HG03175 (cell line): ENCODE data around the gene GFM2.
"Not testable (repeated sequence)": the region's sequence is repeated elsewhere in the genome, so short reads cannot be mapped to it uniquely, and the experiment has no call there.

Experiments used
- ATAC-seq: cut with Tn5 transposase; IDR thresholded peaks from one replicate; pipeline ENCODE4 v1.9.1; 2021; ENCODE audit warnings: mild to moderate bottlenecking, moderate library complexity; ENCODE audit not compliant: unreplicated experiment

Gene GFM2

DNA sequence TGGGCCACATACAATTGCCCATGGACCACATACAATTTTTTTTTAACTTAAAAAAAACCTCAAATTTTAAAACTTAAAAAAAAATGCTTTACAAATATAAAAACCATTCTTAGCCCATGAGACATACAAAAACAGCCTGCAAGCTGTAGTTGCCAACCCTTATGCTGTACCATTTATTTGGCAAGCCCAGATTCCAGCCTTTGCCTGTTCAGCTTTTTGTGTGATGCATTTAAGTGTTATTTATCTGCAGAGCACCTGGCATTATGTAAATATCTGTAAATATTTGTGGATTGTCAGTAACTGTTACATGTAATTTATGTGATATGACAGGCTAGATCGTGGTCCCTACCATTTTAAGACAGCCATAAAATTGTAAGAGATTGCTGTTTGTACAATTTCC is 49.3 kb downstream of the GFM2 start:
- ATAC-seq: no peak

- no peak for ATAC-seq
Measured at GRCh38 chr5:74693191-74693590, 73.7 kb downstream of the GFM2 start.

DNA sequence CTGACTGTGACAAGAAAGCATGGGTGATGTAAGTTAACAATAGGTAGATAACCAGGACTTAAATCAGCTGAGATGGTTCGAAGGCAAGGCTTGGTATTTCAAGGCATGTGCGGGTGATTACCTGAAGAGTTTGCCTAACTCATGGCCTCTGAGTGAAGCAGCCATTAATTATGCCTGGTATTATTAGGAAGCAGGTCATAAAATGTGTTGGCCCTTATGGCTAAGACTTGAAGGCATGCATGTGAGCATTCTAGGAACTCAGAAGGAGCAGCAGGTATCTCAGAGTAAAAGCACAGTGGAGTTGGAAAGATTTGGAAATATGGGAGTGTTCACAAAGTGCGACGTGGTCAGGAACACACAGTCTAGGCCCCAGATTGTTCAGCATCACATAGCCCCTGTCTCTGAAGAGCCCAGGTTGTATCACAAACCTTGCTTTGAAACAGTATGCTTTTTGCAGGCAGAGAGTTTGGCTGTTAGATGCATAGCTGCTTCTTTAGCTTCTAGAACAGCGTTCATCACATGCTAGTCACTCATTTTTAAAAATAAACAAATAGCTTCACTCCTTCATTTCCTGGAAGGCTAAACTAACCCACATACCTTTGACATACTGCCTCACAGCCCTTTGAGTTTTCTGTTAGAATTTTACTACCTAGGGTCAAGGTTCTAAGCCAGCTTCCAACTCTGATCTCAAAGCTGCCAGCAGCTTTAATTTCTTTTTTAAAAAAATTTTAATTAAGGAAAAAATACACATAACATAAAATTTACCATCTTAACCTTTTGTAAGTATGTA is 79.8 kb downstream of the GFM2 start:
- ATAC-seq: no peak

- peak; percentile 73 for ATAC-seq
Measured at GRCh38 chr5:74685979-74686631, 80.8 kb downstream of the GFM2 start.

GRCh38 chr5:74684900-74685851 is 81.7 kb downstream of the GFM2 start, which contains the start of gene HEXB:
Gene HEXB, plus strand, starts transcription at chr5:74685233. Its CDS starts 28 bp downstream, at chr5:74685261.
- peak; percentile 73 for ATAC-seq

DNA sequence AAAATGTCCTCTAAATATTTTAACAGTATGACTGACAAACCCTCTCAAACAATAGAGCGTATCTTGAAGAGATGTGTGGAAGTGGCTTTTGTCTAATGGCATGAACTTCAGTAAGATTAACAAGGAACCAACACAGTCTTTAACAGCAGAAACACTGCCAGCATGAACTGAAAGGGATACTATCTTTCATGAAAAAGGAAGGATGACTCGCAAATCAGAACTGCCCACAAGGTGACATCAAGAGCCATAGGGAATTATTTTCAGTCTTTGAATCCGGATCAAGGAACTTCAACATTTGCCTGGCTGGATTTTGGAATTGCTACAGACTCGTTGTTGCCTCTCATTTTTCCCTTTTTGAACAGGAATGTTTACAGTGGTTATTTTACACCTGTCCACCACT is 87.0 kb downstream of the GFM2 start:
- no peak for ATAC-seq

- ATAC-seq: not testable (repeated sequence)
Measured at GRCh38 chr5:74679300-74679699, 87.6 kb downstream of the GFM2 start.

- ATAC-seq: not testable (repeated sequence)
Measured at GRCh38 chr5:74678123-74678522, 88.8 kb downstream of the GFM2 start.

DNA sequence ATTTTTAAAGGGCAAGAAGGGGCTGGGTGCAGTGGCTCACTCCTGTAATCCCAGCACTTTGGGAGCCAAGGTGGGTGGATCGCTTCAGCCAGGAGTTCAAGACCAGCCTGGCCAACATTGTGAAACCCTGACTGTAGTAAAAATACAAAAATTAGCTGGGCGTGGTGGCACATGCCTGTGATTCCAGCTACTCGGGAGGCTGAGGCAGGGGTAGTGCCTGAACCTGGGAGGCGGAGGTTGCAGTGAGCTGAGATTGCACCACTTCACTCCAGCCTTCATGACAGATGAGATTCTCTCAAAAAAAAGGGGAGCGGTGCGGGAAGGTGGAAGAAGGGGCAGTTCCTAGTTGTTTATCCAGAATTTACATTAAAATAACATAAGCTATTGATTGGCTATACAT is 90.5 kb downstream of the GFM2 start:
- not testable (repeated sequence) for ATAC-seq

GRCh38 chr5:74673011-74673790 is 93.7 kb downstream of the GFM2 start:
- no peak for ATAC-seq

GRCh38 chr5:74672215-74672877 is 94.6 kb downstream of the GFM2 start:
- ATAC-seq: no peak
